Hepatocyte (in vitro differentiated cells): ENCODE data around the gene TTL. TPM values are rescaled to one million over a fixed set of nuclear protein-coding genes. Genes with fewer than 3 reads are reported as not detected.
A peak's percentile ranks its signal among the peaks of the same experiment; 100 is the strongest.

ENCODE experiments used
- DNase-seq: peaks from one replicate; pipeline ENCODE4 v3.0.0-alpha.2; 2016; ENCODE audit warnings: low spot score
- H2AFZ ChIP-seq: fragments of 200-600 bp; sonication (generic); 2 replicates; pipeline ENCODE4 v1.6.0; 2016; ENCODE audit warnings: antibody characterized with exemption, mild to moderate bottlenecking
- H3K27ac ChIP-seq: fragments of 200-600 bp; sonication (generic); 2 replicates; pipeline ENCODE4 v1.5.1; 2016; ENCODE audit warnings: mild to moderate bottlenecking
- H3K27me3 ChIP-seq: fragments of 200-600 bp; sonication (generic); 2 replicates; pipeline ENCODE4 v1.6.1; 2016
- H3K36me3 ChIP-seq: fragments of 200-600 bp; sonication (generic); replicated peaks from 2 replicates; pipeline ENCODE4 v1.5.1; 2016; ENCODE audit warnings: low read depth; ENCODE audit not compliant: insufficient read depth
- H3K4me1 ChIP-seq: fragments of 200-600 bp; sonication (generic); 2 replicates; pipeline ENCODE4 v1.5.1; 2016; ENCODE audit warnings: mild to moderate bottlenecking, moderate library complexity; ENCODE audit not compliant: insufficient read depth
- H3K4me2 ChIP-seq: fragments of 200-600 bp; sonication (generic); 2 replicates; pipeline ENCODE4 v1.6.0; 2016
- H3K4me3 ChIP-seq: fragments of 200-600 bp; sonication (generic); 2 replicates; pipeline ENCODE4 v1.5.1; 2016; ENCODE audit warnings: mild to moderate bottlenecking
- H3K79me2 ChIP-seq: fragments of 200-600 bp; sonication (generic); 2 replicates; pipeline ENCODE4 v1.6.0; 2017; ENCODE audit warnings: mild to moderate bottlenecking
- H3K9me2 ChIP-seq: fragments of 200-600 bp; sonication (generic); replicated peaks from 2 replicates; pipeline ENCODE4 v1.6.0; 2017; ENCODE audit warnings: mild to moderate bottlenecking; ENCODE audit not compliant: insufficient read depth
- H3K9me3 ChIP-seq: fragments of 200-600 bp; sonication (generic); 2 replicates; pipeline ENCODE4 v1.5.1; 2016; ENCODE audit warnings: low read depth, mild to moderate bottlenecking
- H4K20me1 ChIP-seq: fragments of 200-600 bp; sonication (generic); 2 replicates; pipeline ENCODE4 v1.6.0; 2016; ENCODE audit warnings: mild to moderate bottlenecking; ENCODE audit not compliant: insufficient read depth, poor library complexity, severe bottlenecking
- CTCF ChIP-seq: fragments of 200-600 bp; sonication (generic); IDR thresholded peaks from 2 replicates; pipeline ENCODE4 v1.5.1; 2016; ENCODE audit warnings: antibody characterized with exemption, mild to moderate bottlenecking; ENCODE audit not compliant: poor library complexity
- EZH2 ChIP-seq: fragments of 200-600 bp; sonication (generic); IDR thresholded peaks from 2 replicates; pipeline ENCODE4 v1.6.1; 2016; ENCODE audit warnings: antibody characterized with exemption, mild to moderate bottlenecking, borderline replicate concordance
- EZH2phosphoT487 ChIP-seq: fragments of 200-600 bp; sonication (generic); IDR thresholded peaks from one replicate; pipeline ENCODE4 v1.6.1; 2018; ENCODE audit warnings: antibody characterized with exemption, mild to moderate bottlenecking, low read depth, moderate library complexity; ENCODE audit not compliant: unreplicated experiment, severe bottlenecking
- WGBS: methylation state at CpG from one replicate; pipeline ENCODE4 v1.1.6; 2016; ENCODE audit warnings: low lambda C conversion rate; ENCODE audit errors: missing lambda C conversion rate; 5-methylcytosine and 5-hydroxymethylcytosine counted together
- polyA plus RNA-seq: library from polyadenylated mRNA; unstranded; fragments of >200 nt; fragmentation: Nextera tagmentation; extraction: Ambion mirVana; gene quantifications from 2 replicates; pipeline ENCODE4 v1.2.1, GENCODE V29; 2016
- total RNA-seq: library from RNA; depleted of rRNA; stranded (reverse); fragments of >200 nt; gene quantifications from 2 replicates; pipeline ENCODE4 v1.2.3, GENCODE V29; 2014

TTL gene
- total and polyA plus RNA-seq, 2 experiments from 2014 or later, result 16.9 to 22.9 TPM

GRCh38 chr2:112584891-112585250, 102.9 kb downstream of the TTL start:
- peaks cover 18% of the 10 kb centered on the region for H3K79me2 ChIP-seq
- no peaks in the 10 kb centered on the region for H3K36me3 ChIP-seq
- TF ChIP-seq EZH2phosphoT487 (no peak), CTCF (no peak), EZH2 (no peak)
- DNase-seq, result no peak
- H3K27me3 ChIP-seq, result no peaks in the 10 kb centered on the region
- 64% methylated on average over 3 of the region's 3 CpGs for WGBS
- H2AFZ ChIP-seq, result peak overlapping the region; percentile 74
- H3K9me3 ChIP-seq, result no peaks in the 10 kb centered on the region
- H3K4me1 ChIP-seq, result peaks cover 15% of the 10 kb centered on the region
- no peaks in the 10 kb centered on the region for H4K20me1 ChIP-seq
- H3K27ac ChIP-seq, result peak overlapping the region; percentile 98
- peak overlapping the region; percentile 22 for H3K4me3 ChIP-seq
- no peaks in the 10 kb centered on the region for H3K9me2 ChIP-seq
- peak overlapping the region; percentile 90 for H3K4me2 ChIP-seq

GRCh38 chr2:112585400-112585799, 103.4 kb downstream of the TTL start:
- H3K4me1 ChIP-seq, result peaks cover 15% of the 10 kb centered on the region
- no peaks in the 10 kb centered on the region for H3K36me3 ChIP-seq
- peak overlapping the region; percentile 74 for H2AFZ ChIP-seq
- H3K27me3 ChIP-seq, result no peaks in the 10 kb centered on the region
- peak overlapping the region; percentile 98 for H3K27ac ChIP-seq
- no peaks in the 10 kb centered on the region for H4K20me1 ChIP-seq
- 96% methylated on average over 3 of the region's 3 CpGs for WGBS
- no peak for TF ChIP-seq EZH2phosphoT487
- no peak for TF ChIP-seq CTCF
- TF ChIP-seq EZH2, result no peak
- H3K79me2 ChIP-seq, result peaks cover 18% of the 10 kb centered on the region
- H3K4me3 ChIP-seq, result peak overlapping the region; percentile 22
- no peak for DNase-seq
- H3K9me3 ChIP-seq, result no peaks in the 10 kb centered on the region
- H3K9me2 ChIP-seq, result no peaks in the 10 kb centered on the region
- H3K4me2 ChIP-seq, result peak overlapping the region; percentile 90

GRCh38 chr2:112585873-112586464, 104.0 kb downstream of the TTL start:
- Histone ChIP-seq H3K27ac (no peak overlapping the region), H3K4me2 (no peak overlapping the region), H3K9me2 (no peaks in the 10 kb centered on the region), H4K20me1 (no peaks in the 10 kb centered on the region), H2AFZ (no peak overlapping the region), H3K36me3 (no peaks in the 10 kb centered on the region), H3K27me3 (no peaks in the 10 kb centered on the region), H3K9me3 (no peaks in the 10 kb centered on the region), H3K79me2 (peaks cover 18% of the 10 kb centered on the region), H3K4me1 (peaks cover 16% of the 10 kb centered on the region), H3K4me3 (no peak overlapping the region)
- DNase-seq, result no peak
- no peak for TF ChIP-seq CTCF
- WGBS, result 96% methylated on average over 11 of the region's 18 CpGs

- H3K27me3 ChIP-seq, result no peaks in the 10 kb centered on the region
- no peaks in the 10 kb centered on the region for H3K36me3 ChIP-seq
- 94% methylated on average over 6 of the region's 6 CpGs for WGBS
- no peaks in the 10 kb centered on the region for H4K20me1 ChIP-seq
- H3K9me2 ChIP-seq, result no peaks in the 10 kb centered on the region
- H3K4me3 ChIP-seq, result no peak overlapping the region
- H3K4me2 ChIP-seq, result no peak overlapping the region
- H3K79me2 ChIP-seq, result peaks cover 12% of the 10 kb centered on the region
- H3K4me1 ChIP-seq, result peaks cover 13% of the 10 kb centered on the region
- H3K9me3 ChIP-seq, result no peaks in the 10 kb centered on the region
- no peak for DNase-seq
- no peak overlapping the region for H3K27ac ChIP-seq
- no peak for TF ChIP-seq EZH2
- TF ChIP-seq CTCF, result no peak
- TF ChIP-seq EZH2phosphoT487, result no peak
- no peak overlapping the region for H2AFZ ChIP-seq
Observed at GRCh38 chr2:112588611-112589045, 106.7 kb downstream of the TTL start.
